GM21423 (cell line): Measurements from ENCODE around the gene EEPD1.

Source experiments
- ATAC-seq: cut with Tn5 transposase; IDR thresholded peaks from one replicate; pipeline ENCODE4 v1.9.1; 2021; ENCODE audit warnings: mild to moderate bottlenecking, moderate library complexity; ENCODE audit not compliant: unreplicated experiment

Gene EEPD1

GRCh38 chr7:36188906-36189305 is 35.9 kb downstream of the EEPD1 start:
- ATAC-seq = no peak

- no peak for ATAC-seq
These were observed 37.6 kb downstream of the EEPD1 start for GRCh38 chr7:36190447-36191291.

- ATAC-seq = no peak
These were observed 38.4 kb downstream of the EEPD1 start for GRCh38 chr7:36191292-36191920.

GRCh38 chr7:36192053-36192824 is 39.2 kb downstream of the EEPD1 start:
- ATAC-seq = no peak

- no peak for ATAC-seq
These were observed 39.8 kb downstream of the EEPD1 start for GRCh38 chr7:36192877-36193276.

- no peak for ATAC-seq
These were observed 45.8 kb downstream of the EEPD1 start for GRCh38 chr7:36198854-36199266.

GRCh38 chr7:36199329-36199728 is 46.3 kb downstream of the EEPD1 start:
- ATAC-seq = no peak

GRCh38 chr7:36201122-36201723 is 48.2 kb downstream of the EEPD1 start:
- no peak for ATAC-seq

- no peak for ATAC-seq
These were observed 49.3 kb downstream of the EEPD1 start for GRCh38 chr7:36202398-36202797.

- no peak for ATAC-seq
These were observed 50.2 kb downstream of the EEPD1 start for GRCh38 chr7:36203071-36203790.

GRCh38 chr7:36204044-36204663 is 51.1 kb downstream of the EEPD1 start:
- no peak for ATAC-seq

GRCh38 chr7:36204929-36205635 is 52.0 kb downstream of the EEPD1 start:
- no peak for ATAC-seq

- no peak for ATAC-seq
These were observed 52.7 kb downstream of the EEPD1 start for GRCh38 chr7:36205803-36206202.

GRCh38 chr7:36207451-36208291 is 54.6 kb downstream of the EEPD1 start:
- no peak for ATAC-seq

- ATAC-seq = no peak
These were observed 55.4 kb downstream of the EEPD1 start for GRCh38 chr7:36208426-36208825.

GRCh38 chr7:36208997-36209813 is 56.2 kb downstream of the EEPD1 start:
- ATAC-seq = no peak

GRCh38 chr7:36209814-36210183 is 56.7 kb downstream of the EEPD1 start:
- no peak for ATAC-seq
